Muscle of leg (tissue), 11 donors: Measurements from ENCODE around the gene CDC25B. TPM values are rescaled to one million over a fixed set of nuclear protein-coding genes. Genes with fewer than 3 reads are reported as not detected.
A peak's percentile ranks its signal among the peaks of the same experiment; 100 is the strongest.

Experiments used
- DNase-seq: peaks from one replicate; pipeline ENCODE4 v3.0.0; 2013
- H3K27ac ChIP-seq: one replicate; pipeline ENCODE4 v1.5.1; 2013; ENCODE audit warnings: mild to moderate bottlenecking, low read length, control low read depth
- H3K27me3 ChIP-seq: one replicate; pipeline ENCODE4 v1.6.1; 2013; ENCODE audit warnings: low read length; ENCODE audit not compliant: control insufficient read depth, insufficient read depth
- H3K36me3 ChIP-seq: one replicate; pipeline ENCODE4 v1.6.1; 2013; ENCODE audit warnings: low read length; ENCODE audit not compliant: control insufficient read depth, insufficient read depth
- H3K4me1 ChIP-seq: one replicate; pipeline ENCODE4 v1.6.1; 2013; ENCODE audit warnings: low read length; ENCODE audit not compliant: control insufficient read depth, insufficient read depth
- H3K4me3 ChIP-seq: one replicate; pipeline ENCODE4 v1.5.1; 2013; ENCODE audit warnings: low read length, control low read depth
- H3K9me3 ChIP-seq: replicated peaks from 2 replicates; pipeline ENCODE4 v1.6.1; 2013; ENCODE audit warnings: low read depth, low read length; ENCODE audit not compliant: control insufficient read depth
- WGBS: methylation state at CpG from one replicate; pipeline ENCODE4 v1.1.5; 2013; ENCODE audit warnings: missing lambda C conversion rate; ENCODE audit not compliant: insufficient coverage; 5-methylcytosine and 5-hydroxymethylcytosine counted together
- polyA plus RNA-seq, 8 donors: library from polyadenylated mRNA; unstranded; fragments of 120-200 nt; gene quantifications; one replicate each; pipeline versions ENCODE4 v1.2.1 to v1.2.3, GENCODE V29; 2013; ENCODE audit warnings: inconsistent platforms in 1 of 8, low replicate concordance in 1 of 8; ENCODE audit not compliant: insufficient read length in 8 of 8, insufficient read depth in 1 of 8
- total RNA-seq: library from RNA; stranded (reverse); fragments of 120-200 nt; gene quantifications from one replicate; pipeline ENCODE4 v1.2.4, GENCODE V29; 2013

CDC25B gene
- total and polyA plus RNA-seq, 9 donors = 37.7 to 118 (median 89.9) TPM

- Histone ChIP-seq H3K27ac (peak overlapping the region; percentile 95), H3K4me1 (peaks cover 55% of the 10 kb centered on the region)
- WGBS = 0% methylated on average over 16 of the region's 33 CpGs
Measured at GRCh38 chr20:3796477-3797225, 541 bp downstream of the CDC25B start.

GRCh38 chr20:3797226-3797545 lies 1.1 kb downstream of the CDC25B start:
- peak overlapping the region; percentile 61 for H3K4me3 ChIP-seq
- peaks cover 59% of the 10 kb centered on the region for H3K4me1 ChIP-seq
- H3K36me3 ChIP-seq = peaks cover 35% of the 10 kb centered on the region
- peak; percentile 27 for DNase-seq
- H3K27me3 ChIP-seq = no peaks in the 10 kb centered on the region
- peak overlapping the region; percentile 95 for H3K27ac ChIP-seq
- no peaks in the 10 kb centered on the region for H3K9me3 ChIP-seq
- 44% methylated on average over 4 of the region's 5 CpGs for WGBS

More at GRCh38 chr20:3796477-3797225, 541 bp downstream of the CDC25B start:
- Histone ChIP-seq H3K27me3 (no peaks in the 10 kb centered on the region), H3K4me3 (peak overlapping the region; percentile 61), H3K9me3 (no peaks in the 10 kb centered on the region), H3K36me3 (peaks cover 30% of the 10 kb centered on the region)
- DNase-seq = peak; percentile 27

GRCh38 chr20:3797592-3798372 lies 1.7 kb downstream of the CDC25B start:
- H3K27me3 ChIP-seq = no peaks in the 10 kb centered on the region
- peaks cover 64% of the 10 kb centered on the region for H3K4me1 ChIP-seq
- 60% methylated on average over 9 of the region's 19 CpGs for WGBS
- H3K36me3 ChIP-seq = peaks cover 41% of the 10 kb centered on the region
- H3K9me3 ChIP-seq = no peaks in the 10 kb centered on the region
- peak overlapping the region; percentile 61 for H3K4me3 ChIP-seq
- peak overlapping the region; percentile 95 for H3K27ac ChIP-seq
- DNase-seq = peak; percentile 23

- no peaks in the 10 kb centered on the region for H3K27me3 ChIP-seq
- H3K4me3 ChIP-seq = peak overlapping the region; percentile 14
- no peak for DNase-seq
Measured at GRCh38 chr20:3798373-3798768, 2.3 kb downstream of the CDC25B start.

GRCh38 chr20:3798908-3799248 lies 2.8 kb downstream of the CDC25B start:
- peak overlapping the region; percentile 95 for H3K27ac ChIP-seq
- peak; percentile 87 for DNase-seq

More at GRCh38 chr20:3798373-3798768, 2.3 kb downstream of the CDC25B start:
- H3K9me3 ChIP-seq = no peaks in the 10 kb centered on the region
- H3K36me3 ChIP-seq = peaks cover 47% of the 10 kb centered on the region
- WGBS = 62% methylated on average over 2 of the region's 5 CpGs
- peak overlapping the region; percentile 95 for H3K27ac ChIP-seq
- peaks cover 68% of the 10 kb centered on the region for H3K4me1 ChIP-seq

GRCh38 chr20:3800256-3800877 lies 4.3 kb downstream of the CDC25B start:
- DNase-seq = no peak
- no peaks in the 10 kb centered on the region for H3K27me3 ChIP-seq
- H3K9me3 ChIP-seq = no peaks in the 10 kb centered on the region
- H3K4me3 ChIP-seq = no peak overlapping the region
- peaks cover 67% of the 10 kb centered on the region for H3K36me3 ChIP-seq
- H3K27ac ChIP-seq = peak overlapping the region; percentile 79
- peaks cover 70% of the 10 kb centered on the region for H3K4me1 ChIP-seq
- WGBS = 83% methylated on average over 17 of the region's 18 CpGs

More at GRCh38 chr20:3798908-3799248, 2.8 kb downstream of the CDC25B start:
- H3K36me3 ChIP-seq = peaks cover 52% of the 10 kb centered on the region
- WGBS = 100% methylated on average over 2 of the region's 3 CpGs
- H3K27me3 ChIP-seq = no peaks in the 10 kb centered on the region
- peaks cover 73% of the 10 kb centered on the region for H3K4me1 ChIP-seq
- no peak overlapping the region for H3K4me3 ChIP-seq
- H3K9me3 ChIP-seq = no peaks in the 10 kb centered on the region

- H3K4me1 ChIP-seq = peaks cover 70% of the 10 kb centered on the region
- DNase-seq = no peak
- no peaks in the 10 kb centered on the region for H3K27me3 ChIP-seq
- H3K27ac ChIP-seq = no peak overlapping the region
- H3K36me3 ChIP-seq = peaks cover 72% of the 10 kb centered on the region
- H3K9me3 ChIP-seq = no peaks in the 10 kb centered on the region
- 91% methylated on average over 6 of the region's 8 CpGs for WGBS
- no peak overlapping the region for H3K4me3 ChIP-seq
Measured at GRCh38 chr20:3800878-3801260, 4.8 kb downstream of the CDC25B start.

GRCh38 chr20:3801299-3801698 lies 5.2 kb downstream of the CDC25B start:
- Histone ChIP-seq H3K36me3 (peaks cover 76% of the 10 kb centered on the region), H3K4me1 (peaks cover 74% of the 10 kb centered on the region), H3K27me3 (no peaks in the 10 kb centered on the region), H3K4me3 (no peak overlapping the region), H3K9me3 (no peaks in the 10 kb centered on the region), H3K27ac (no peak overlapping the region)
- DNase-seq = no peak
- 95% methylated on average over 2 of the region's 4 CpGs for WGBS

GRCh38 chr20:3801846-3802245 lies 5.7 kb downstream of the CDC25B start:
- 90% methylated on average over 13 of the region's 13 CpGs for WGBS
- no peak overlapping the region for H3K4me3 ChIP-seq
- no peaks in the 10 kb centered on the region for H3K9me3 ChIP-seq
- no peaks in the 10 kb centered on the region for H3K27me3 ChIP-seq
- peaks cover 76% of the 10 kb centered on the region for H3K36me3 ChIP-seq
- H3K4me1 ChIP-seq = peaks cover 76% of the 10 kb centered on the region
- no peak for DNase-seq
- no peak overlapping the region for H3K27ac ChIP-seq
